HG02642 (cell line): Measurements from ENCODE around the gene RDH14.

Experiments used
- ATAC-seq: cut with Tn5 transposase; IDR thresholded peaks from one replicate; pipeline ENCODE4 v1.9.1; 2021; ENCODE audit warnings: mild to moderate bottlenecking; ENCODE audit not compliant: unreplicated experiment, poor library complexity

Gene RDH14

GRCh38 chr2:18525852-18526251 is 34.6 kb downstream of the RDH14 start:
- no peak for ATAC-seq

DNA sequence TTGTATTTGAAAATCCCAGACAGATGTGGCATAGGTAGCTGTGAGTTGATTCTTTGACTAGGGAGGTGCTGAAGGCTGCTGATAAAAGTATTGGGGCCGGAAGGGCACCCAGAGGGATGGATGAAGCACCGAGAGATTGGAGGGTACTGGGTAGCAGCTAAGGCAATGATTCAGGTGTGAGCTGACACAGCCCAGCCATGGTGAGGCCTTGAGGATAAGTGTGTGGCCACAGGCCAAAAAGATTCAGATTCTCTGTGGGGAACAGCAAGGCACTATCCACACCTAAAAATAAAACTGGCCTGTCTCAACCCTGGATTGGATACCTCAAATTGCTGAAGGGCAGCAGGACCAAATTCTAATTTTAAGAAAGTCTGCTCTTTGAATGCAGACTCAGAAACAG is 35.2 kb downstream of the RDH14 start:
- ATAC-seq = no peak

- no peak for ATAC-seq
These were observed 37.8 kb downstream of the RDH14 start for GRCh38 chr2:18522484-18523146.

DNA sequence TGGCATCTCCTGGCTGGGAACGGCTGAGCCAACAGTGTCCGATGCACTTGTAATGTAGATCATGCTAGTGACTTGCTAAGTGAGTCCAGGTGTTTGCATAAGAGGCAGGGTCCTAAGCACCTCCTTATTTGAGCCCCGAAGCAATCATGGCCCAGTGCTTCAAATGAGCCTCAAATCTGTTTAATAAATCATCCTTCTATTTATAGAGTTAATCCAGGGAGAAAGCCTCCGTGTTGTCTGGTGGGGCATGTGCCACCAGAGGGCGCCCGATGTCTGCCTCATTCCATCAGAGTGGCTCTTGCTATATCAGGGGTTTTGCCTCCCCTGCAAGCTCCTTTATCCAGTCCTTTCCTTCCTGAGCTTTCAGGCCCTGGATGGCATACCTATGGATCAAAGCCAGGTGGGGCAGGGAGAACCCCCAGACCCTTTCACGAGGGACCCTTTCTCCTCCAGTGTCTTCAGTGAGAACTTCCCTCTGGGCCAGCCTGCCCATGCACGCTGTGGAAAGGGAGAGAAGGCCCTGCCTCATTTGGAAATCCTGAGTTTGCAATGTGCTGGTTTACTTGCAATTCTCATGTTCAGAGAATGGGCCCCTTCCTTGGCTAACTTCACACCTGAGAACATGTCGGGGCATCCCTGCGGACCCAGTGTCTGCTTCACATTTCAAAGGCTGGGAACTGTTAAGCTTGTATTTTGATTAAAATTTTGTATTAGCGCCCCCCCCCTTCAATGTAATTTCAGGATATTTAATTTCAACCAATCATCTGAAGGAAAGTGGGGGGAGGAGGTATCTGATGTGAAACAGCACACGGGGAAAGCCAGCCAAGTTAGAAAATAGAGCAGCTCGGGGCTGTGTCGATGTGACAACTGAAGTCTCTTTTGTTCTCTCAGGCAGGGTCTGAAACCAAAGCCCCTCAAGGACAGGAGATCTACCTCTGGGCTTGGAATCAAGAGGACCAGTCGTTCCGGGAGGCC is 39.7 kb downstream of the RDH14 start:
- ATAC-seq = peak; percentile 87

DNA sequence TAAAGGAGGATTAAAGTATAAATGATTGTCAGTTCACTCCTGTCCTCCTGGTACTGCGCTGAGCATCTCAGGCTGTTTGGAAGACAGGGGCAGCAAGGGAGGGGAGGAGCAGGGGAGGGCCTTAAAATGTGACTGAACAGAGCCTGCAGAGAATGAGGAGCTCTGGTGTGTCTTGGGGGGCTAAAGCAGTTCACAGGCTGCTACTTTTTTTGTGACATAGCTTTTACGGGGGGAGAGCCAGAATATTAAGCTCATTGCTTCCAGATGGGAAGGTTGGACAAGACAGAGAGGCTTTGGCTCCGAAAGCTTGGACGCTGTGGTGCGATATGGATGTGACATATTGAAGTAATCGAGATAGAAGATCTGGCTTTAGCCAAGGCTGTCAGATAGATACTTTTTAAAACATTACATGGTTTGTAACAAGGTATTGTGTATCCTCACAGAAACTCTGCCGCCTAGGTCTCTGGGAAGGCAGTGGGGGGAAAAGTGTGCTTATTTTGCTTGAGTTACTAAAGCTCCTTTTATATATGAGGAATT is 40.5 kb downstream of the RDH14 start:
- no peak for ATAC-seq

DNA sequence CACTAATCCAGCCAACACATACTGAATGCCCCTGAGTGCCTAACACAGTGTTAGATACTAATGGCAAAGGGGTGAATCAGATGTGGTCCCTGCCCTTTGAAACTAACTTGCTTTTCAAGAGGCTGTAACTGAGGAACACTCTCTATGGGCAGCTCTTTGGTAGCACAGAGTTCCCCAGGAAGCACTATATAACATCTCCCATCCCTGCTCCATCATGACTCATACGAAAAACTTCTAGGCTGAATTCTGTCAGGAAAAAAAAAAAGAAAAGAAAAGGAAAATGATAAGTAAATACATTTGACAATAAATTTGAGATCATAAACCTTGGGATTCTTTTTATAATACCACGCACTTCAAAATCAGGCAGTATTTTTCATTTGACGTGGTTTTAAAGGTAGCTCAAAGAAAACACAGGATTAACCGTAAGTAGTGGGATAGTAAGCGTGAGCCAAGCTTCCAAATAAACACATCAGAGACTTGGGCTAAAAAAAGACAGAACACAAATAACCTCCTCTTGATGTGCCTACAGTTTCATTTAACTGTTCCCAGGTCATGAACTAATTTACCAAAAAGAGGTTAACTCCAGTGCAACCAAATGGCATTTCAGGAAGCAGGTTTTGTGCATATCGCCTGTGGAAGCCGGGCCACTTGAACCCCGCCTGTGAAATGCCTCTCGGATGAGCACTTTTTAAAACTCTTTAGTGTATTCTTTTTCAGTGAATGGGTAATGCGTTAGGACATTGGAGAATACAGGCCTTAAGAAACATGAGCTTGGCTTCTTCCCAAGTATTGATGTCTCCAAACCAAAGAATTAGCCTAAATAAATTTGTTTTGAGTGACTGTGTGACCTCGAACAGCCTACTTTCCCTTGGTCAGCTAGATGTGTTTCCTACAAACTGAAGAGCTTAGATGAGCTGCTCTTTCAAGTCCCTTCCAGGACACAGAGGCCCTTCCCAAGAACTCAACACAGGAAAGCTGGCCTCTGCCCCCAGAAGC is 42.0 kb downstream of the RDH14 start:
- ATAC-seq = no peak

DNA sequence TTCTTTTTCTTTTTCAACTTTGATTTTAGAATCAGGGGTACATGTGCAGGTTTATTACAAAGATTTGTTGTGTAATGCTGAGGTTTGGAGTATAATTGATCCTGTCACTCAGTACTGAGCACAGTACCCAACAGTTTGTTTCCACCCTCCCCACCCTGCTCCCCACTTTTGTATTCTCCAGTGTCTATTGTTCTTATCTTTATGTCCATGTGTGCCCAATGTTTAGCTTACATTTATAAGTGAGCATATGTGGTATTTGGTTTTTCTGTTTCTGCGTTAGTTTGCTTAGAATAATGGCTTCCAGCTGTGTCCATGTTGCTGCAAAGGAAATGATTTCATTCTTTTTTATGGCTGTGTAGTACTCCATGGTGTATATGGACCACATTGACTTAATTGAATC is 43.1 kb downstream of the RDH14 start:
- no peak for ATAC-seq

DNA sequence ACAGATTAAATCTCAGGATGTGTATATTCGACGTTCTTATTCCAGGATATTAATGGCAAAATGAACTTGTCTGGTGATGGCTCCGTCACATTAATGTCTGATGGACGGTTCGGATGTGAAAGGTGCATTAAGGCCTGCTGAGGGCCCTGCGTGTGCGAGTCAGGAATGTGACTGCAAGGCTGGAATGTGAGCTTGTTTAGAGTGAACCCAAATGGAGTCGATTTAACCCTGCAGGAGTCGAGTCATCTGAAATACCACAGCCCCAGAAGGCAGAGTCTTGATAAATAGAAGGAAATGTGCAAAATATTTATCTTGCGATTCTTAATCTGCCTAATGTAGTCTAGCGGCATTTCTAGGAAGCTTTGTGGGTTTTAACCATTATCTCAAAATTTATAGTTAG is 44.3 kb downstream of the RDH14 start:
- no peak for ATAC-seq

- ATAC-seq = no peak
These were observed 45.7 kb downstream of the RDH14 start for GRCh38 chr2:18514526-18515461.

DNA sequence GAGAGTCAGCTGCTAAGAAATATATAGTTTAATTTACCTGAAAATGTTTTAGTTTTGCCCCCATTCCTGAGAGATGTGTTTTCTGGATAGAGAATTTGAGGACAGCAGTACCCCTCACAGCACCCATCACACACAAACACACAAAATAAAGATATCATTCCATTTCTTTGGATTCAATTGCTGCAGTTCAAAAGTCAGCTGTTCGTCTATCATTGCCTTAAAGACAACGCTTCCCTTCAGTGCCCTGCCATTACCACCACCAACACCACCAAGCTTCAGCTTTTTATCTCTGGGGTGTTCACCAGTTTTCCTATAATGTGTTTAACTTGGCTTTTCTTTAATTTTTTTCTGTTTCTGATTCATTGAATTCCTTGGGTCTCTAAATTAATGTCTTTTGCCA is 49.7 kb downstream of the RDH14 start:
- no peak for ATAC-seq

- no peak for ATAC-seq
These were observed 53.5 kb downstream of the RDH14 start for GRCh38 chr2:18506883-18507509.

GRCh38 chr2:18505703-18506341 is 54.6 kb downstream of the RDH14 start:
- no peak for ATAC-seq
